DND-41 (cell line): ENCODE measurements around the gene PLXNA4.

ENCODE experiments used
- CTCF ChIP-seq: IDR thresholded peaks from 2 replicates; pipeline ENCODE4 v1.5.1; 2012; ENCODE audit warnings: borderline replicate concordance, low read length, moderate library complexity, mild to moderate bottlenecking; ENCODE audit not compliant: poor library complexity, severe bottlenecking; ENCODE audit errors: extremely low read depth
- EZH2 ChIP-seq: IDR thresholded peaks from 3 replicates; pipeline ENCODE4 v1.6.1; 2012; ENCODE audit warnings: borderline replicate concordance, low read depth, mild to moderate bottlenecking, moderate library complexity, low read length, inconsistent platforms; ENCODE audit not compliant: severe bottlenecking

GRCh38 chr7:132428247-132428919 lies 147.9 kb downstream of the PLXNA4 start:
- no peak for TF ChIP-seq EZH2
- no peak for TF ChIP-seq CTCF
